ENCODE measurements around the gene C3orf49.

C3orf49 gene, protein sequence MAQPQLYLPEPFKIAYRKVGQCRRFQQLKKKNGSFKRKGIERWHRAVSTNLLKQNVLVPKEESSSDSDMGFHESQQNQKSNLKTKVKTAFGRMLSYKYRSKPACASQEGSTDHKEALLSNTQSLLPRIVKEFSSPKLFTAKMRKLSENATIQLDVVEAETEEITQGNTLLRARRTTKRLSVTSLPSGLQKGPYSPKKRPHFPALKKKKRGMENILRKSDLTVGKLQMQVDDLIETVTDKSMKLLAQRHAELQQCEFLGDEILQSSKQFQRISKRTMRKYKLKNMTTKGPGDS

GRCh38 chr3:63819151-63819398 is at the start of gene C3orf49:
Gene C3orf49, plus strand, starts transcription at chr3:63819299. Its CDS starts 173 bp downstream, at chr3:63819472.
- H3K27ac ChIP-seq = no peak within 1 kb of the TSS
- H3K4me3 ChIP-seq = no peak within 1 kb of the TSS

GRCh38 chr3:63774781-63775180 is 44.3 kb upstream of the C3orf49 start:
- H3K27ac ChIP-seq = no peak overlapping the region
- H3K4me3 ChIP-seq = no peak overlapping the region

DNA sequence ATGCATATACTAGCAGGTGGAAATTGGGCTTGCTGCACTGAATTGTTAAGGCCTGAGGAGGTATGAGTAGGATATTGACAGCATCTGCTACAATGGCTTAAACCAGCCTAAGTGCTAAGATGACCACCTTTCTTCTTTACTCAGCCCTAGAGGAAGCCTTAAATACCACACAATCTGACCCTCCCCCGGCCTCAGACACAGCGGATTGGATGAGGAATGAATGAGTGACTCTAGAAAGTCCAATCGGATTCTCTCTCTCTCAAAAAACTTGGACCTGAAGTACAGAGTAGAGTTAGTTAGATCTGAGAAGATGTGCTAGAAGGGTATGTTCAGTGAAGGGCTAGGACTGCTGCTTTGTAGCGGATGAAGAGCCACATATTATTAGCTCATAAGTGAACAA is 39.9 kb upstream of the C3orf49 start:
- H3K27ac ChIP-seq = no peak overlapping the region
- no peak overlapping the region for H3K4me3 ChIP-seq

GRCh38 chr3:63791974-63792373 is 27.1 kb upstream of the C3orf49 start:
- H3K27ac ChIP-seq = no peak overlapping the region
- H3K4me3 ChIP-seq = no peak overlapping the region

GRCh38 chr3:63795438-63795837 is 23.7 kb upstream of the C3orf49 start:
- Histone ChIP-seq H3K27ac (no peak overlapping the region), H3K4me3 (no peak overlapping the region)

- Histone ChIP-seq H3K27ac (no peak overlapping the region), H3K4me3 (no peak overlapping the region)
These were observed 20.6 kb upstream of the C3orf49 start for GRCh38 chr3:63798544-63798943.

DNA sequence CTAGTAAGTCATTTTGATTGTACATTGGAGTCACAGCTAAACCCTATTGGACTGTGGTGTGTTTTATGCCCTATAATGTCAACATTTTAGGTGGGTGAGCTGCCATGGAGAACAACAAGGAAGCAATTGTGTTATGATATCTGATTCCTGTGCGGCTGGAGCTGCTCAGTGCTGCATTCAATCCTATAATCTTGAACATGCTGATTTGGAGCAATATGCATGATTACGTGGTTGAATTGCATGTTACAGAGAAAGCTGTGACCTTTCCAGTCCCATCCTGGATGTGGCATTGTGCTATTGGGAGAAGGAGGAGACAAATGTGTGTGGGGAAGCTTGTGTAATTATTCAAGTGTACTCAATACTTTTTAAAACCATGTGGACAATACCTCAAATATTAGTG is 20.1 kb upstream of the C3orf49 start:
- no peak overlapping the region for H3K27ac ChIP-seq
- H3K4me3 ChIP-seq = no peak overlapping the region

DNA sequence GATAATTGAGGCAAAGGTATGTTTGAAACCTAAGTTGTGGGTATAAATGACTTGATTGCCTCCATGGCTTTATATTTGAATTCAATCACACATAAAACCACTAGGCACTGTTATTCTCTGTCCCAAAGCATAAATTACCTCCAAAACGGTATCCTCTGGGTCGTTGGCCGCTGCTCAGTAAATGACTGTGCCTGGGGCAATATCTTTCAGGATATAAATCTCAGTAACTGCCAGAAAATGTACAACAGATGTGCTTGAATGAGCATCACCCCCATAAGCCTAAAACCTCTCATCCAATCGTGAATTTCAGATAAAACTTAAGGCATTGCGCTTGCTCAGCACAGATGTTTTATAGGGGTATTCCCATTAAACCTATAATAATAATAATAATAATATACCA is 19.0 kb upstream of the C3orf49 start:
- Histone ChIP-seq H3K27ac (no peak overlapping the region), H3K4me3 (no peak overlapping the region)

DNA sequence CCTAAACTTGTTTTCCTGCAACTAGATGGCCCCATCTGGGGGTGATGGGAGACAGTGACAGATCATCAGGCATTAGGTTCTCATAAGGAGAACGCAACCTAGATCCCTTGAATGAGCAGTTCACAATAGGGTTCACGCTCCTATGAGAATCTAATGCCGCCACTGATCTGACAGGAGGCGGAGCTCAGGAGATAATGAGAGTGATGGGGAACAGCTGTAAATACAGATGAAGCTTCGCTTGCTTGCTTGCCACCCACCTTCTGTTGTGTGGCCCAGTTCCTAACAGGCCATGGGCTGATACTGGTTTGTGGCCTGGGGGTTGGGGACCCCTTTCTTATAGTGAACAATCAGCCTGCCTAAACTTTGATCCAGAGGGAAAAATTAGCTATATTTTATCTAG is 15.2 kb upstream of the C3orf49 start:
- no peak overlapping the region for H3K4me3 ChIP-seq
- no peak overlapping the region for H3K27ac ChIP-seq

- H3K27ac ChIP-seq = no peak overlapping the region
These were observed 11.0 kb upstream of the C3orf49 start for GRCh38 chr3:63807961-63808565.

GRCh38 chr3:63808633-63809032 is 10.5 kb upstream of the C3orf49 start:
- Histone ChIP-seq H3K4me3 (no peak overlapping the region), H3K27ac (no peak overlapping the region)

More at GRCh38 chr3:63807961-63808565, 11.0 kb upstream of the C3orf49 start:
- no peak overlapping the region for H3K4me3 ChIP-seq

- Histone ChIP-seq H3K27ac (no peak overlapping the region), H3K4me3 (no peak overlapping the region)
These were observed 9.5 kb upstream of the C3orf49 start for GRCh38 chr3:63809607-63810006.

DNA sequence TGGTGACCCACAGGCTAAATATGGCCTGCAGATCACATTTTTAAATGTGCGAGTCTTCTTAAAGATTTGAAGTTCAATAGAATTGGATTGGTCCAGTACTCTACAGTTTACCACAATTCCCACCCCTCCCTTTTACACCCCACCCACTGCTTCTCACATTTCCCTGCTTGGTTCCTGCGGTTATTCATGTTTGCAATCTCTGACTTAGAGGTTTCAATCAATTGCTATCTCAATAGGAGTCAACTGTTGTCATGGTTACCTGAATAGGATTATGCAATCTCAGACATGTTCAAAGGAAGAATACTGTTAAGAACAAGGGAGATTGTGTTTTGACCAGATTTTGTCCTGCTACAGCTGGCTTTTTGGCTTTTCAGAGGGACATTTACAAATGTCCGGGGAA is 4.9 kb upstream of the C3orf49 start:
- Histone ChIP-seq H3K4me3 (no peak overlapping the region), H3K27ac (no peak overlapping the region)

GRCh38 chr3:63817225-63817624 is 1.9 kb upstream of the C3orf49 start:
- Histone ChIP-seq H3K4me3 (no peak overlapping the region), H3K27ac (no peak overlapping the region)

GRCh38 chr3:63818282-63819150 is 583 bp upstream of the C3orf49 start:
- Histone ChIP-seq H3K27ac (no peak overlapping the region), H3K4me3 (no peak overlapping the region)

- H3K4me3 ChIP-seq = no peak overlapping the region
- H3K27ac ChIP-seq = no peak overlapping the region
These were observed 5.2 kb downstream of the C3orf49 start for GRCh38 chr3:63824309-63824708.

DNA sequence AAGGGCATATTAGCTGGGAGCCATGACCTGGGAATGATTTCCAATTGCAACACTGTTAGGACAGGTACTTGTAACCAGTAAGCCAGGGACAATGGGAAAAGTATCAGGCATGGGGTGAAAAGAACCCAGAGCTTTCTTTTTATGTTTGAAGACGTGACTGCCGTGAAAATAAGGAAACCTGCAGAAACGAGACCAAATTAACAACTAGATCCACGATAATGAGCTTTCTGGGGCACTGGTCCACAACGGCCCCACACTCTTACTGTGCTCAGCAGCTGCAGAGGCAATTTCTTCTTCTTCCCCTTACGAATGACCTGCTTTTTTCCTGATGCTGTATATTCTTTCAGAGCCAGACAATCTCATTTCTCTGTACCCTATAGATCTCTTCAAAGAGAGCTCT is 11.4 kb downstream of the C3orf49 start:
- peak overlapping the region in 5 of 21 experiments; percentile 5 to 55 (median 35) for H3K27ac ChIP-seq

DNA sequence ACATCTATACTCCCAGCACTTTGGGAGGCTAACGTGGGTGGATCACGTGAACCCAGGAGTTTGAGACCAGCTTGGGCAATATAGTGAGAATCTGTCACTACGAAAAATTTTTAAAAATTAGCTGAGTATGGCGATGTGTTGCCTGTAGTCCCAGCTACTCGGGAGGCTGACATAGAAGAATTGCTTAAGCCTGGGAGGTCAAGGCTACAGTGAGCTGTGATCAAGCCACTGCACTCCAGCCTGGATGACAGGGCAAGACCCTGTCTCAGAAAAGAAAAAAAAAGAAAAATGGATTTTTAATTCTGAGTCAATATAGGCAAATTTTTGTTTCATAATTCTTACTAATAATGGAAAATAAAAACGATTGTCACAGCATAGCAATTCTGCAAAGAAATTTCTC is 13.3 kb downstream of the C3orf49 start:
- H3K27ac ChIP-seq = no peak overlapping the region
- H3K4me3 ChIP-seq = no peak overlapping the region

More for the DNA sequence above, 11.4 kb downstream of the C3orf49 start:
- H3K4me3 ChIP-seq = no peak overlapping the region

DNA sequence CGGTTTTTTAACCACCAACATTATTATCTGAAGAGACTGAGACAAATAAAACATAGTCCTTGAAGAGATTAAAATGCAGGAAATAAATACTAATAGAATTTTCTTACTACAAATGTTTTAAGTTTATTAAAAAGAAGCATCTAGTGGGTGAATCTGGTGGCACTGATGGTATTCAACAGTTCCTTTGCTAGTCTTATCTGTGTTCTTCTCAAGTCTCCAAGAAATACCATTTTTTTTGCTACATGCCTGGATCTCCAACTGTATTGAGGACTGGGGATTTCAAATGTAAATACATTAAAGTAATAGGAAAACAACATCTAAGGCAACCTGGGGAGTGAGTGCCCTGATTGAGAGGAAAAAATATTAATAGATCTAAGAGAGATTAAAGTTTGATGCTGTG is 22.6 kb downstream of the C3orf49 start:
- Histone ChIP-seq H3K4me3 (no peak overlapping the region), H3K27ac (no peak overlapping the region)

DNA sequence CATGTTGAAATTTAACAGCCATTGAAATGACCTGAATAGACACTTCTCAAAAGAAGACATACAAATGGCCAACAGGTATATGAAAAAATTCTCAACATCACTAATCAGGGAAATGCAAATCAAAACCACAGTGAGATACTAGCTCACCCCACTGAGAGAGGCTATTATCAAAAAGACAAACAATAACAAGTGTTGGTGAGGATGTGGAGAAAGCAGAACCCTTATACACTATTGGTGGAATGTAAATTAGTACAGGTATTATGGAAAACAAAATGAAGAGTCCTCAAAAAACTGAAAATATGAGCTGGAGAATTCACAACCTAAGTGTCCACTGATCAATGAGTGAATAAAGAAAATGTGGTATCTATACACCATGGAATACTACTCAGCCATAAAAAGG is 23.0 kb downstream of the C3orf49 start:
- Histone ChIP-seq H3K27ac (no peak overlapping the region), H3K4me3 (no peak overlapping the region)

GRCh38 chr3:63845215-63845614 is 26.1 kb downstream of the C3orf49 start:
- Histone ChIP-seq H3K4me3 (no peak overlapping the region), H3K27ac (no peak overlapping the region)

Data from skin epidermis (tissue), 12 donors.